H1 (cell line): ENCODE data around the gene DDR2. TPM values are rescaled to one million over a fixed set of nuclear protein-coding genes. Genes with fewer than 3 reads are reported as not detected.

Experiments used
- CTCF ChIA-PET: fragments of 300-600 bp; sonication (Branson Sonifier 250); formaldehyde crosslinking; loops from one replicate; lab custom pipeline; 2021; ENCODE audit not compliant: partially characterized antibody; lab: Charles Lee
- POLR2A ChIA-PET: fragments of 300-600 bp; sonication (Branson Sonifier 250); formaldehyde crosslinking; loops from one replicate; lab custom pipeline; 2021; ENCODE audit warnings: inconsistent platforms; ENCODE audit not compliant: partially characterized antibody; lab: Charles Lee
- DNase-seq, 2 experiments: peaks; one replicate each; pipeline versions ENCODE4 v3.0.0 to v3.0.0-alpha.2; 2010 to 2022; ENCODE audit warnings: low spot score in 2 of 2, low read depth in 1 of 2, mixed read lengths in 1 of 2
- FAIRE-seq: peaks from 2 replicates; lab custom pipeline; 2011; peaks lifted over from hg19 to GRCh38; lab: Jason Lieb, UNC
- H2AFZ ChIP-seq: 2 replicates; pipeline ENCODE4 v1.8.1; 2012; ENCODE audit warnings: low read length, inconsistent platforms
- H2AK5ac ChIP-seq: 2 replicates; pipeline ENCODE4 v1.6.1; 2013; ENCODE audit warnings: low read depth, low read length
- H2BK120ac ChIP-seq: replicated peaks from 2 replicates; pipeline ENCODE3; 2013; ENCODE audit warnings: low read depth, low read length, inconsistent platforms
- H2BK12ac ChIP-seq: 2 replicates; pipeline ENCODE4 v1.6.1; 2013; ENCODE audit warnings: low read depth, low read length
- H2BK15ac ChIP-seq: 2 replicates; pipeline ENCODE4 v1.6.1; 2013; ENCODE audit warnings: low read length
- H2BK20ac ChIP-seq: 2 replicates; pipeline ENCODE4 v1.6.1; 2013; ENCODE audit warnings: low read length
- H2BK5ac ChIP-seq: 2 replicates; pipeline ENCODE4 v1.6.1; 2013; ENCODE audit warnings: low read depth, low read length
- H3K14ac ChIP-seq: 2 replicates; pipeline ENCODE4 v1.6.1; 2013; ENCODE audit warnings: inconsistent platforms; ENCODE audit not compliant: insufficient read length
- H3K18ac ChIP-seq: 2 replicates; pipeline ENCODE4 v1.6.1; 2013; ENCODE audit warnings: low read length; ENCODE audit errors: extremely low read depth
- H3K23ac ChIP-seq: 2 replicates; pipeline ENCODE4 v1.6.1; 2013; ENCODE audit warnings: inconsistent platforms; ENCODE audit not compliant: insufficient read length
- H3K23me2 ChIP-seq: 2 replicates; pipeline ENCODE4 v1.6.1; 2013; ENCODE audit warnings: low read depth, low read length
- H3K27ac ChIP-seq: 2 replicates; pipeline ENCODE4 v1.6.1; 2011; ENCODE audit warnings: low read depth, low read length, inconsistent platforms
- H3K27me3 ChIP-seq, 4 experiments: replicated peaks in 1 of 4; 1 replicate in 1 of 4; 2 replicates in 3 of 4; pipeline versions ENCODE4 v1.6.1 to v1.8.1; 2011 to 2013; ENCODE audit warnings: low read length in 3 of 4, mild to moderate bottlenecking in 3 of 4, inconsistent platforms in 2 of 4, mixed read lengths in 2 of 4, moderate library complexity in 1 of 4; ENCODE audit not compliant: control insufficient read depth in 3 of 4, insufficient read depth in 3 of 4; ENCODE audit errors: extremely low read depth in 1 of 4
- H3K36me3 ChIP-seq, 4 experiments: 2 replicates each; pipeline versions ENCODE4 v1.6.1 to v1.8.1; 2011 to 2013; ENCODE audit warnings: mild to moderate bottlenecking in 4 of 4, low read length in 3 of 4, moderate library complexity in 2 of 4, control low read depth in 1 of 4, inconsistent platforms in 1 of 4; ENCODE audit not compliant: insufficient read depth in 4 of 4, control insufficient read depth in 2 of 4
- H3K4ac ChIP-seq: replicated peaks from 2 replicates; pipeline ENCODE3; 2013; ENCODE audit warnings: low read length, low read depth, mixed read lengths, inconsistent platforms; ENCODE audit not compliant: insufficient read length
- H3K4me1 ChIP-seq, 4 experiments: replicated peaks in 1 of 4; 1 replicate in 1 of 4; 2 replicates in 3 of 4; pipeline versions ENCODE4 v1.6.1 to v1.8.1; 2011 to 2013; ENCODE audit warnings: low read length in 3 of 4, inconsistent platforms in 2 of 4, mixed read lengths in 1 of 4; ENCODE audit not compliant: insufficient read depth in 4 of 4, control insufficient read depth in 3 of 4
- H3K4me2 ChIP-seq, 2 experiments: 2 replicates each; pipeline versions ENCODE4 v1.6.1 to v1.8.1; 2011 to 2013; ENCODE audit warnings: low read depth in 2 of 2, low read length in 2 of 2, control low read depth in 1 of 2, inconsistent platforms in 1 of 2, mild to moderate bottlenecking in 1 of 2; ENCODE audit not compliant: insufficient read depth in 1 of 2
- H3K4me3 ChIP-seq, 4 experiments: fragments of 200-600, 300-600 bp in 1 of 4; sonication (generic), shearing (Covaris generic), sonication (Bioruptor Twin) in 1 of 4; 2 replicates each; pipeline versions ENCODE4 v1.5.1 to v1.8.1; 2011 to 2016; ENCODE audit warnings: low read length in 4 of 4, low read depth in 3 of 4, control low read depth in 2 of 4, inconsistent platforms in 2 of 4, mild to moderate bottlenecking in 2 of 4, mixed read lengths in 1 of 4, moderate library complexity in 1 of 4; ENCODE audit not compliant: insufficient read depth in 2 of 4; ENCODE audit errors: extremely low read depth in 1 of 4
- H3K56ac ChIP-seq: replicated peaks from 2 replicates; pipeline ENCODE3; 2013; ENCODE audit warnings: low read depth, mild to moderate bottlenecking, mixed read lengths, low read length, inconsistent platforms; ENCODE audit not compliant: insufficient read length
- H3K79me1 ChIP-seq: 2 replicates; pipeline ENCODE4 v1.6.1; 2013; ENCODE audit warnings: low read depth, low read length, control low read depth
- H3K79me2 ChIP-seq, 2 experiments: 2 replicates each; pipeline versions ENCODE4 v1.6.1 to v1.8.1; 2012 to 2013; ENCODE audit warnings: low read length in 2 of 2, mild to moderate bottlenecking in 2 of 2, inconsistent platforms in 1 of 2; ENCODE audit not compliant: insufficient read depth in 2 of 2, control insufficient read depth in 1 of 2
- H3K9ac ChIP-seq, 4 experiments: replicated peaks in 1 of 4; 1 replicate in 1 of 4; 2 replicates in 3 of 4; pipeline versions ENCODE4 v1.6.1 to v1.8.1; 2011 to 2013; ENCODE audit warnings: low read depth in 3 of 4, low read length in 3 of 4, control low read depth in 2 of 4, mild to moderate bottlenecking in 2 of 4, moderate library complexity in 2 of 4, inconsistent platforms in 1 of 4; ENCODE audit errors: extremely low read depth in 1 of 4
- H3K9me3 ChIP-seq, 2 experiments: 2 replicates each; pipeline versions ENCODE4 v1.6.1 to v1.8.1; 2012 to 2013; ENCODE audit warnings: mild to moderate bottlenecking in 2 of 2, moderate library complexity in 2 of 2, control low read depth in 1 of 2, inconsistent platforms in 1 of 2, low read depth in 1 of 2, low read length in 1 of 2, mixed read lengths in 1 of 2; ENCODE audit not compliant: insufficient read depth in 2 of 2
- H4K20me1 ChIP-seq, 2 experiments: replicated peaks in 1 of 2; 2 replicates each; pipeline versions ENCODE3 to v1.8.1; 2011 to 2013; ENCODE audit warnings: inconsistent platforms in 2 of 2, low read length in 2 of 2, mild to moderate bottlenecking in 1 of 2; ENCODE audit not compliant: insufficient read depth in 2 of 2, control insufficient read depth in 1 of 2
- H4K5ac ChIP-seq: 2 replicates; pipeline ENCODE4 v1.6.1; 2013; ENCODE audit warnings: low read length, low read depth, mixed read lengths, inconsistent platforms; ENCODE audit not compliant: insufficient read length
- H4K8ac ChIP-seq: 2 replicates; pipeline ENCODE4 v1.8.0; 2013; ENCODE audit warnings: mild to moderate bottlenecking, moderate library complexity, low read length, inconsistent platforms; ENCODE audit not compliant: insufficient read depth; ENCODE audit errors: extremely low read depth
- H4K91ac ChIP-seq: replicated peaks from 2 replicates; pipeline ENCODE3; 2013; ENCODE audit warnings: low read length, mixed read lengths, inconsistent platforms; ENCODE audit not compliant: insufficient read length
- BCL11A ChIP-seq, 2 experiments: IDR thresholded peaks; one replicate each; pipeline ENCODE4 v1.6.1; 2011; ENCODE audit warnings: low read depth in 2 of 2, low read length in 2 of 2, mild to moderate bottlenecking in 2 of 2
- CBX5 ChIP-seq: fragments of 300-800, 300-1000 bp; sonication (generic); IDR thresholded peaks from 2 replicates; pipeline ENCODE4 v1.7.1; 2016; ENCODE audit warnings: antibody characterized with exemption, low read length, low read depth
- CBX8 ChIP-seq: fragments of 300-800, 300-1000 bp; sonication (generic); IDR thresholded peaks from 2 replicates; pipeline ENCODE4 v1.7.1; 2016; ENCODE audit warnings: low read depth, low read length, borderline replicate concordance
- KDM4A ChIP-seq: IDR thresholded peaks from one replicate; pipeline ENCODE4 v1.7.1; 2012; ENCODE audit warnings: low read depth, mild to moderate bottlenecking, moderate library complexity, low read length, inconsistent platforms; ENCODE audit not compliant: severe bottlenecking
- YY1 ChIP-seq: IDR thresholded peaks from 2 replicates; pipeline ENCODE4 v1.6.1; 2011; ENCODE audit warnings: low read depth, mild to moderate bottlenecking, low read length
- WGBS, 2 experiments: shearing (Covaris generic) in 1 of 2; methylation state at CpG; one replicate each; pipeline versions ENCODE4 v1.1.6 to v1.1.7; 2013 to 2015; ENCODE audit warnings: low lambda C conversion rate in 2 of 2, mixed read lengths in 2 of 2, inconsistent platforms in 1 of 2, low coverage in 1 of 2, missing lambda C conversion rate in 1 of 2; ENCODE audit not compliant: insufficient replicate concordance in 2 of 2, insufficient coverage in 1 of 2, insufficient read length in 1 of 2; ENCODE audit errors: extremely low coverage in 1 of 2, missing lambda C conversion rate in 1 of 2; 5-methylcytosine and 5-hydroxymethylcytosine counted together
- polyA plus RNA-seq, 7 experiments: library from polyadenylated mRNA; depleted of rRNA in 3 of 7; stranded (reverse) in 5 of 7; unstranded in 2 of 7; fragments of >200 nt in 5 of 7; fragments of 200-250 nt in 2 of 7; gene quantifications; 1 replicate in 5 of 7; 2 replicates in 1 of 7; 4 replicates in 1 of 7; pipeline versions ENCODE4 v1.2.1 to v1.2.3, GENCODE V29; 2011 to 2013; ENCODE audit warnings: missing spikeins in 2 of 7, mixed read lengths in 2 of 7
- total RNA-seq: library from RNA; stranded (reverse); fragmentation: NEBNext Ultra II Directional; extraction: Animal tissue kit (Norgen Biotek cat#: 25700); gene quantifications from 2 replicates; pipeline ENCODE4 v1.2.1, GENCODE V29; 2021

Gene DDR2
- total and polyA plus RNA-seq, 2 of the 8 experiments (the other 6 are each of a cell fraction or from before 2014, with no cell fraction given): 1.00 to 2.1 TPM

DNA sequence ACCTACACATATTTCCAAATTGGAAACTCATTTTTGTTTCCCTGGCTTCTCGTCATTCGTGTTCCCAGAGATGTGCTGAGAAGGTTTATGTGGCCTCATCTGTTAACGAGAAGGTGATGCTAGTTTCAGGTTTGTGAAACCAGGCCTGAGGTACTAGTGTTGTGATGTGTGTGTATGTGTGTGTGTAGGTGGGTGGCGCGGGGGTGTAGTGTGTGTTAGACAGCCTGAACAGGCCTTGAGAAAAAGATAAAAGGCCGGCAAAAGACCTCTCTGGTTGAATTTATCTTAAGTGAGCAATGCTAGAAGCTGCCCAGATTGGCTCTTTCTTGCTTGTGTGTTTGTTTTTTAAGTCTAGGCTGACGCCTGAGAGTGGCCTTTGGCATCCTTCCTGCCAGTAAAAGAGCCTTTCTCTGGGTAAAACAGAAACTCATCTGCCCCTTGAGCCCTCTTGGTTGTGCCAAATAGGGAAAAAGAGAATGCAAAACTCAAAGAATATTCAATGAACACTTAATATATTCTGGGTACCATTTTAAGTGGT is 92.4 kb downstream of the DDR2 start:
- no peak overlapping the region for H2AK5ac ChIP-seq

More for the DNA sequence above, 92.4 kb downstream of the DDR2 start:
- DNase-seq (no peak), FAIRE-seq (no peak)
- Histone ChIP-seq H3K79me1 (no peaks in the 10 kb centered on the region), H3K4ac (no peak overlapping the region), H4K5ac (no peak overlapping the region), H3K23me2 (no peaks in the 10 kb centered on the region), H3K4me3 (no peak overlapping the region), H2BK12ac (no peak overlapping the region), H2BK20ac (no peak overlapping the region), H3K23ac (no peak overlapping the region), H3K56ac (no peak overlapping the region), H4K91ac (no peak overlapping the region), H4K20me1 (no peaks in the 10 kb centered on the region), H3K36me3 (no peaks in the 10 kb centered on the region), H3K27me3 (no peaks in the 10 kb centered on the region), H3K4me2 (no peak overlapping the region), H2BK5ac (no peak overlapping the region), H2BK15ac (no peak overlapping the region), H2AFZ (no peak overlapping the region), H3K79me2 (no peaks in the 10 kb centered on the region), H3K14ac (no peak overlapping the region), H4K8ac (no peak overlapping the region), H3K9ac (no peak overlapping the region), H2BK120ac (no peak overlapping the region), H3K18ac (no peak overlapping the region), H3K4me1 (no peaks in the 10 kb centered on the region), H3K27ac (no peak overlapping the region), H3K9me3 (no peaks in the 10 kb centered on the region)
- POLR2A ChIA-PET: no interaction called here
- 86% methylated on average over 7 of the region's 7 CpGs; no CpG with 5 or more reads in 1 of the 2 experiments for WGBS, 2 experiments
- TF ChIP-seq KDM4A (no peak), CBX8 (no peak), BCL11A (IDR thresholded peaks at IDR 0.05; ENCODE audit: low read depth in 2 of 2, low read length in 2 of 2) (no peak), CBX5 (no peak), YY1 (no peak)
- CTCF ChIA-PET: no interaction called here
